K562 (cell line): ENCODE data around the gene ASB7. TPM values are rescaled to one million over a fixed set of nuclear protein-coding genes. Genes with fewer than 3 reads are reported as not detected.

Experiments used
- ATAC-seq: fragments of 200-7000 bp; cut with Tn5 transposase; 3 replicates; pipeline ENCODE4 v1.9.1; 2020; ENCODE audit warnings: moderate library complexity
- BruUV-seq: library from RNA; stranded (reverse); fragments of 400-500 nt; replicated peaks from 2 replicates; lab custom pipeline; 2021; lab: Mats Ljungman, UMichigan
- CTCF ChIA-PET: fragments of 300-600 bp; formaldehyde crosslinking; extraction: SDS; loops from one replicate; lab custom pipeline; 2021; ENCODE audit warnings: low intra/inter-chr PET ratio; lab: Yijun Ruan, JAX
- POLR2A ChIA-PET: fragments of 300-600, 350-650 bp; sonication (Branson Sonifier 250); formaldehyde crosslinking; extraction: SDS; loops from one replicate; lab custom pipeline; 2021; ENCODE audit warnings: antibody characterized with exemption, inconsistent platforms; lab: Yijun Ruan, JAX
- DNase-seq, 4 experiments: peaks; one replicate each; pipeline versions ENCODE4 v3.0.0 to v3.0.0-alpha.2; 2011 to 2018; ENCODE audit warnings: low spot score in 3 of 4, mixed read lengths in 3 of 4; ENCODE audit errors: extremely low read depth in 1 of 4
- FAIRE-seq: peaks from 2 replicates; lab custom pipeline; 2011; peaks lifted over from hg19 to GRCh38; lab: Jason Lieb, UNC
- H2AFZ ChIP-seq: 2 replicates; pipeline ENCODE4 v1.6.0; 2011; ENCODE audit warnings: low read depth, low read length, control low read depth, inconsistent platforms
- H3K27ac ChIP-seq: fragments of 200-600 bp; 3 replicates; pipeline ENCODE4 v1.8.0; 2011; ENCODE audit warnings: low read depth, mild to moderate bottlenecking, control low read depth, inconsistent platforms, low read length, moderate library complexity, mixed read lengths; ENCODE audit errors: extremely low read depth
- H3K27me3 ChIP-seq, 2 experiments: fragments of 300-600 bp in 1 of 2; 2 replicates in 1 of 2; 3 replicates in 1 of 2; pipeline versions ENCODE4 v1.6.0 to v1.8.0; 2011; ENCODE audit warnings: inconsistent platforms in 2 of 2, low read length in 2 of 2, mild to moderate bottlenecking in 1 of 2, mixed read lengths in 1 of 2, moderate library complexity in 1 of 2; ENCODE audit not compliant: control insufficient read depth in 2 of 2, insufficient read depth in 2 of 2
- H3K36me3 ChIP-seq: fragments of 300-600 bp; 3 replicates; pipeline ENCODE4 v1.8.0; 2011; ENCODE audit warnings: mild to moderate bottlenecking, low read length, inconsistent platforms; ENCODE audit not compliant: control insufficient read depth, insufficient read depth
- H3K4me1 ChIP-seq, 2 experiments: fragments of 200-600 bp in 1 of 2; replicated peaks in 1 of 2; 2 replicates in 1 of 2; 3 replicates in 1 of 2; pipeline versions ENCODE4 v1.5.1 to v1.8.0; 2011; ENCODE audit warnings: inconsistent platforms in 2 of 2, low read length in 2 of 2, mild to moderate bottlenecking in 1 of 2, mixed read lengths in 1 of 2, moderate library complexity in 1 of 2; ENCODE audit not compliant: control insufficient read depth in 2 of 2, insufficient read depth in 2 of 2
- H3K4me2 ChIP-seq: 2 replicates; pipeline ENCODE4 v1.6.1; 2011; ENCODE audit warnings: low read length, control low read depth, inconsistent platforms, mixed read lengths; ENCODE audit not compliant: insufficient read depth
- H3K4me3 ChIP-seq: fragments of 200-600 bp; sonication (generic), shearing (Covaris generic); 2 replicates; pipeline ENCODE4 v1.5.1; 2016; ENCODE audit warnings: control low read depth, inconsistent platforms
- H3K79me2 ChIP-seq: fragments of 200-600 bp; 3 replicates; pipeline ENCODE4 v1.8.0; 2011; ENCODE audit warnings: low read length, inconsistent platforms; ENCODE audit not compliant: control insufficient read depth, insufficient read depth
- H3K9ac ChIP-seq, 2 experiments: 2 replicates each; pipeline versions ENCODE4 v1.6.0 to v1.6.1; 2011; ENCODE audit warnings: low read depth in 2 of 2, low read length in 2 of 2, control low read depth in 1 of 2, inconsistent platforms in 1 of 2, mild to moderate bottlenecking in 1 of 2, mixed read lengths in 1 of 2; ENCODE audit not compliant: insufficient read depth in 1 of 2
- H3K9me1 ChIP-seq: one replicate; pipeline ENCODE4 v1.6.0; 2011; ENCODE audit warnings: inconsistent platforms, mild to moderate bottlenecking, low read length, moderate library complexity; ENCODE audit not compliant: control insufficient read depth, insufficient read depth
- H3K9me3 ChIP-seq: replicated peaks from 2 replicates; pipeline ENCODE4 v1.5.1; 2011; ENCODE audit warnings: low read depth, low read length, inconsistent platforms; ENCODE audit not compliant: control insufficient read depth, insufficient read depth
- H4K20me1 ChIP-seq: replicated peaks from 2 replicates; pipeline ENCODE4 v1.6.1; 2011; ENCODE audit warnings: low read length, inconsistent platforms, mixed read lengths; ENCODE audit not compliant: control insufficient read depth, insufficient read depth
- CAMTA2 ChIP-seq: fragments of 250-450 bp; sonication (Bioruptor Pico); conservative IDR thresholded peaks from 2 replicates; pipeline ENCODE4 v1.5.1; 2022
- CBX3 ChIP-seq, 2 experiments: IDR thresholded peaks; 1 replicate in 1 of 2; 2 replicates in 1 of 2; pipeline ENCODE4 v1.6.1; 2012; ENCODE audit warnings: inconsistent platforms in 2 of 2, low read length in 2 of 2, borderline replicate concordance in 1 of 2, control low read depth in 1 of 2
- COPS2 ChIP-seq: fragments of 450-650 bp; conservative IDR thresholded peaks from 2 replicates; pipeline ENCODE4 v1.6.1; 2016; ENCODE audit warnings: mild to moderate bottlenecking, moderate library complexity
- CXXC5 ChIP-seq: fragments of 250-450 bp; sonication (Bioruptor Pico); IDR thresholded peaks from 2 replicates; pipeline ENCODE4 v1.8.0; 2022; ENCODE audit warnings: inconsistent platforms, mild to moderate bottlenecking, moderate library complexity
- HDAC6 ChIP-seq: IDR thresholded peaks from 2 replicates; pipeline ENCODE4 v1.6.1; 2012; ENCODE audit warnings: low read depth, mild to moderate bottlenecking, control low read depth, inconsistent platforms, low read length, moderate library complexity
- KLF1 ChIP-seq: fragments of 450-650 bp; IDR thresholded peaks from 2 replicates; pipeline ENCODE4 v1.6.1; 2016; ENCODE audit warnings: missing genetic modification characterization, missing compliant biosample characterization
- LARP7 ChIP-seq: fragments of 450-650 bp; IDR thresholded peaks from 2 replicates; pipeline ENCODE4 v1.6.1; 2016
- OTX1 ChIP-seq: fragments of 450-650 bp; formaldehyde crosslinking; IDR thresholded peaks from 2 replicates; pipeline ENCODE4 v1.4.0; 2022; ENCODE audit warnings: mild to moderate bottlenecking
- TRIM24 ChIP-seq, 2 experiments: fragments of 450-650 bp; IDR thresholded peaks; 2 replicates each; pipeline ENCODE4 v1.6.1; 2016
- YY1 ChIP-seq, 3 experiments: IDR thresholded peaks; 2 replicates each; pipeline ENCODE4 v1.6.1; 2011; ENCODE audit warnings: low read length in 2 of 3, mild to moderate bottlenecking in 2 of 3, moderate library complexity in 2 of 3, borderline replicate concordance in 1 of 3, control low read depth in 1 of 3, low read depth in 1 of 3; ENCODE audit not compliant: insufficient read depth in 3 of 3, insufficient replicate concordance in 2 of 3, control insufficient read depth in 1 of 3, insufficient read length in 1 of 3; ENCODE audit errors: extremely low read depth in 1 of 3
- ZBTB17 ChIP-seq: fragments of 450-650 bp; formaldehyde crosslinking; IDR thresholded peaks from 2 replicates; pipeline ENCODE4 v1.4.0; 2020; ENCODE audit warnings: mild to moderate bottlenecking
- ZBTB2 ChIP-seq: fragments of 450-650 bp; IDR thresholded peaks from 2 replicates; pipeline ENCODE4 v1.6.1; 2016; ENCODE audit warnings: antibody characterized with exemption
- ZNF318 ChIP-seq, 2 experiments: fragments of 450-650 bp; IDR thresholded peaks; 2 replicates each; pipeline ENCODE4 v1.6.1; 2016; ENCODE audit warnings: mild to moderate bottlenecking in 2 of 2, borderline replicate concordance in 1 of 2, low read depth in 1 of 2, moderate library complexity in 1 of 2
- WGBS: fragments of 100-300 bp; shearing (Covaris generic); methylation state at CpG from one replicate; pipeline ENCODE4 v1.1.6; 2016; ENCODE audit warnings: low coverage, mixed read lengths; ENCODE audit not compliant: insufficient coverage; ENCODE audit errors: missing lambda C conversion rate; 5-methylcytosine and 5-hydroxymethylcytosine counted together
- in situ Hi-C: fragments of 300-500 bp; cut with MboI; formaldehyde crosslinking; loops from 4 replicates; pipeline ENCODE4 v1.15.0; 2018; ENCODE audit warnings: inconsistent platforms, mixed read lengths
- intact Hi-C: fragments of 100-400 bp; cut with micrococcal nuclease; formaldehyde crosslinking; loops from 2 replicates; pipeline ENCODE4 v1.14.2; 2022
- polyA plus RNA-seq, 8 experiments: library from polyadenylated mRNA; depleted of rRNA in 4 of 8; stranded (reverse) in 5 of 8; unstranded in 3 of 8; fragments of >200 nt; fragmentation: Nextera tagmentation in 2 of 8; fragmentation: Illumina TruSeq in 1 of 8; extraction: Ambion mirVana in 2 of 8; extraction: Trizol in 1 of 8; gene quantifications; 2 replicates each; pipeline versions ENCODE4 v1.2.1 to v1.2.3, GENCODE V29; 2011 to 2014; ENCODE audit warnings: inconsistent platforms in 1 of 8, missing spikeins in 1 of 8
- total RNA-seq, 7 experiments: library from RNA; depleted of rRNA in 6 of 7; stranded (reverse); fragments of >200 nt in 6 of 7; fragmentation: Illumina TruSeq in 2 of 7; extraction: Trizol in 2 of 7; gene quantifications; 2 replicates each; pipeline versions ENCODE4 v1.2.1 to v1.2.3, GENCODE V29; 2011 to 2021; ENCODE audit warnings: low replicate concordance in 1 of 7

The ASB7 gene
- total and polyA plus RNA-seq, 9 of the 15 experiments (the other 6 are each of a cell fraction or from before 2014, with no cell fraction given) = 1.8 to 10.1 (median 6.8) TPM

- H3K4me2 ChIP-seq = no peak overlapping the region
- DNase-seq (no peak), FAIRE-seq (no peak), ATAC-seq (no peak)
- no peaks in the 10 kb centered on the region for H4K20me1 ChIP-seq
- no peak overlapping the region for H3K4me3 ChIP-seq
- H3K27ac ChIP-seq = no peak overlapping the region
- H3K9ac ChIP-seq = no peak overlapping the region
- no peak overlapping the region for H2AFZ ChIP-seq
- in situ Hi-C loops (no loop called here), intact Hi-C loops (no loop called here)
- H3K4me1 ChIP-seq = no peaks in the 10 kb centered on the region
- POLR2A ChIA-PET = no interaction called here
- no peaks in the 10 kb centered on the region for H3K79me2 ChIP-seq
- no peaks in the 10 kb centered on the region for H3K9me3 ChIP-seq
- H3K27me3 ChIP-seq = peaks cover 7 to 46% of the 10 kb centered on the region in 2 experiments
- 0% methylated on average over 3 of the region's 3 CpGs for WGBS
- peaks cover 3% of the 10 kb centered on the region for H3K9me1 ChIP-seq
- H3K36me3 ChIP-seq = no peaks in the 10 kb centered on the region
- BruUV-seq = no TSS peak
- CTCF ChIA-PET = no interaction called here
- TF ChIP-seq LARP7 = no peak
- TF ChIP-seq KLF1 (tag) = no peak
- TF ChIP-seq CAMTA2 (CRISPR knock-in tag) = no peak
- TF ChIP-seq ZBTB2 = no peak
- no peak for TF ChIP-seq OTX1
- no peak for TF ChIP-seq TRIM24 (IDR thresholded peaks at IDR 0.05)
- TF ChIP-seq HDAC6 = no peak
- no peak for TF ChIP-seq ZBTB17
- no peak for TF ChIP-seq YY1 (IDR thresholded peaks at IDR 0.05; ENCODE audit: borderline replicate concordance in 1 of 3, control insufficient read depth in 1 of 3, extremely low read depth in 1 of 3, insufficient read depth in 3 of 3, insufficient read length in 1 of 3, insufficient replicate concordance in 2 of 3, low read depth in 1 of 3, low read length in 2 of 3)
- TF ChIP-seq COPS2 = no peak
- TF ChIP-seq CBX3 (IDR thresholded peaks at IDR 0.05; ENCODE audit: borderline replicate concordance in 1 of 2, low read length in 2 of 2) = no peak
- TF ChIP-seq ZNF318 (IDR thresholded peaks at IDR 0.05; ENCODE audit: borderline replicate concordance in 1 of 2, low read depth in 1 of 2) = no peak
- TF ChIP-seq CXXC5 (CRISPR knock-in tag) = no peak
Observed at GRCh38 chr15:100692246-100692645, 89.9 kb downstream of the ASB7 start.
